GM12878 (cell line): ENCODE results near the gene TRHDE. TPM values are rescaled to one million over a fixed set of nuclear protein-coding genes. Genes with fewer than 3 reads are reported as not detected.
A peak's percentile ranks its signal among the peaks of the same experiment; 100 is the strongest.

Experiments used
- ATAC-seq: fragments of 200-7000 bp; cut with Tn5 transposase; 3 replicates; pipeline ENCODE4 v1.9.1; 2020; ENCODE audit warnings: mild to moderate bottlenecking, moderate library complexity
- BruUV-seq: library from RNA; stranded (reverse); fragments of 400-500 nt; replicated peaks from 2 replicates; lab custom pipeline; 2021; lab: Mats Ljungman, UMichigan
- CTCF ChIA-PET: fragments of 300-600 bp; sonication (Branson Sonifier 250); formaldehyde crosslinking; extraction: SDS; loops from one replicate; lab custom pipeline; 2021; ENCODE audit warnings: inconsistent platforms; lab: Yijun Ruan, JAX
- POLR2A ChIA-PET: fragments of 350-600 bp; formaldehyde crosslinking; extraction: SDS; loops from one replicate; lab custom pipeline; 2021; ENCODE audit warnings: inconsistent platforms; lab: Charles Lee
- RAD21 ChIA-PET: fragments of 300-600 bp; sonication (Branson Sonifier 250); formaldehyde crosslinking; loops from one replicate; lab custom pipeline; 2023; ENCODE audit warnings: antibody characterized with exemption; ENCODE audit not compliant: unreplicated experiment; lab: Charles Lee
- SMC1A ChIA-PET: fragments of 300-600 bp; sonication (Branson Sonifier 250); formaldehyde crosslinking; loops from one replicate; lab custom pipeline; 2023; ENCODE audit not compliant: unreplicated experiment, uncharacterized antibody; lab: Charles Lee
- DNase-seq: peaks from one replicate; pipeline ENCODE4 v3.0.0-alpha.2; 2011; ENCODE audit warnings: low read depth, low spot score
- FAIRE-seq: peaks from 3 replicates; lab custom pipeline; 2011; peaks lifted over from hg19 to GRCh38; lab: Jason Lieb, UNC
- H2AFZ ChIP-seq: 2 replicates; pipeline ENCODE4 v1.6.0; 2011; ENCODE audit warnings: low read depth, low read length, control low read depth; ENCODE audit not compliant: control insufficient read depth
- H3K27ac ChIP-seq: 2 replicates; pipeline ENCODE4 v1.5.1; 2011; ENCODE audit warnings: control low read depth; ENCODE audit not compliant: control insufficient read depth, insufficient read depth
- H3K27me3 ChIP-seq, 2 experiments: replicated peaks in 1 of 2; 2 replicates each; pipeline versions ENCODE4 v1.6.0 to v1.6.1; 2011; ENCODE audit warnings: low read length in 1 of 2; ENCODE audit not compliant: control insufficient read depth in 2 of 2, insufficient read depth in 2 of 2
- H3K36me3 ChIP-seq, 2 experiments: 2 replicates each; pipeline ENCODE4 v1.5.1; 2011; ENCODE audit warnings: low read length in 1 of 2; ENCODE audit not compliant: control insufficient read depth in 2 of 2, insufficient read depth in 2 of 2
- H3K4me1 ChIP-seq: 2 replicates; pipeline ENCODE4 v1.6.1; 2011; ENCODE audit warnings: mild to moderate bottlenecking, low read length, moderate library complexity, mixed read lengths; ENCODE audit not compliant: control insufficient read depth, insufficient read depth
- H3K4me2 ChIP-seq: 2 replicates; pipeline ENCODE4 v1.6.0; 2011; ENCODE audit warnings: control low read depth; ENCODE audit not compliant: control insufficient read depth, insufficient read depth
- H3K4me3 ChIP-seq: fragments of 200-600 bp; sonication (generic); 2 replicates; pipeline ENCODE4 v1.5.1; 2016
- H3K79me2 ChIP-seq: 2 replicates; pipeline ENCODE4 v1.6.0; 2011; ENCODE audit warnings: low read length; ENCODE audit not compliant: control insufficient read depth, insufficient read depth
- H3K9ac ChIP-seq: 2 replicates; pipeline ENCODE4 v1.8.0; 2011; ENCODE audit warnings: low read length, control low read depth, mixed read lengths; ENCODE audit not compliant: control insufficient read depth, insufficient read depth
- H3K9me3 ChIP-seq: replicated peaks from 3 replicates; pipeline ENCODE4 v1.5.1; 2011; ENCODE audit warnings: mild to moderate bottlenecking, low read length; ENCODE audit not compliant: control insufficient read depth, insufficient read depth
- H4K20me1 ChIP-seq: 2 replicates; pipeline ENCODE4 v1.6.0; 2011; ENCODE audit not compliant: control insufficient read depth, insufficient read depth
- BHLHE40 ChIP-seq, 2 experiments: fragments of 450-650 bp in 1 of 2; IDR thresholded peaks; 2 replicates each; pipeline ENCODE4 v1.6.1; 2011 to 2017; ENCODE audit warnings: low read depth in 2 of 2, borderline replicate concordance in 1 of 2, improper control_type of control experiment in 1 of 2, low read length in 1 of 2, mild to moderate bottlenecking in 1 of 2
- CREM ChIP-seq: IDR thresholded peaks from 2 replicates; pipeline ENCODE4 v1.6.1; 2014; ENCODE audit warnings: antibody characterized with exemption, low read depth
- ETV6 ChIP-seq, 2 experiments: fragments of 450-650 bp in 1 of 2; IDR thresholded peaks in 1 of 2; conservative IDR thresholded peaks in 1 of 2; 2 replicates each; pipeline ENCODE4 v1.6.1; 2014; ENCODE audit warnings: antibody characterized with exemption in 1 of 2, borderline replicate concordance in 1 of 2, low read depth in 1 of 2, mild to moderate bottlenecking in 1 of 2, moderate library complexity in 1 of 2
- FOXM1 ChIP-seq: IDR thresholded peaks from 2 replicates; pipeline ENCODE4 v1.6.1; 2012; ENCODE audit warnings: low read depth, mild to moderate bottlenecking, inconsistent platforms, low read length, moderate library complexity
- JUNB ChIP-seq: IDR thresholded peaks from 2 replicates; pipeline ENCODE4 v1.6.1; 2016; ENCODE audit warnings: antibody characterized with exemption, mild to moderate bottlenecking
- MTA2 ChIP-seq: fragments of 450-650 bp; IDR thresholded peaks from 2 replicates; pipeline ENCODE4 v1.6.1; 2016; ENCODE audit warnings: low read depth, mild to moderate bottlenecking, moderate library complexity
- NFYA ChIP-seq: IDR thresholded peaks from 2 replicates; pipeline ENCODE4 v1.6.1; 2011; ENCODE audit warnings: low read depth, mild to moderate bottlenecking, low read length, improper control_type of control experiment, borderline replicate concordance
- RB1 ChIP-seq: fragments of 450-650 bp; formaldehyde crosslinking; IDR thresholded peaks from 2 replicates; pipeline ENCODE4 v1.6.1; 2017; ENCODE audit warnings: mild to moderate bottlenecking, borderline replicate concordance
- SMC3 ChIP-seq: IDR thresholded peaks from 2 replicates; pipeline ENCODE4 v1.6.1; 2011; ENCODE audit warnings: low read length, improper control_type of control experiment, borderline replicate concordance
- SP1 ChIP-seq: IDR thresholded peaks from one replicate; pipeline ENCODE4 v1.6.1; 2011; ENCODE audit warnings: low read depth, low read length
- SRF ChIP-seq, 2 experiments: IDR thresholded peaks; 2 replicates each; pipeline ENCODE4 v1.6.1; 2011; ENCODE audit warnings: low read depth in 2 of 2, low read length in 2 of 2, mild to moderate bottlenecking in 1 of 2, moderate library complexity in 1 of 2
- ZBED1 ChIP-seq: IDR thresholded peaks from 2 replicates; pipeline ENCODE4 v1.6.1; 2016; ENCODE audit warnings: borderline replicate concordance
- ZNF24 ChIP-seq: fragments of 450-650 bp; IDR thresholded peaks from 2 replicates; pipeline ENCODE4 v1.6.1; 2017; ENCODE audit warnings: antibody characterized with exemption, mild to moderate bottlenecking
- WGBS: methylation state at CpG from one replicate; pipeline ENCODE4 v1.1.6; 2016; ENCODE audit warnings: low lambda C conversion rate; ENCODE audit not compliant: insufficient replicate concordance, insufficient coverage; ENCODE audit errors: missing lambda C conversion rate; 5-methylcytosine and 5-hydroxymethylcytosine counted together
- in situ Hi-C: fragments of 300-500 bp; cut with MboI; formaldehyde crosslinking; loops from 9 replicates; pipeline ENCODE4 v1.14.3; 2018; ENCODE audit warnings: mixed read lengths
- intact Hi-C: fragments of 100-400 bp; cut with micrococcal nuclease; formaldehyde crosslinking; loops from one replicate; pipeline ENCODE4 v1.14.2; 2022; ENCODE audit not compliant: unreplicated experiment
- polyA plus RNA-seq, 11 experiments: library from polyadenylated mRNA; depleted of rRNA in 4 of 11; unstranded in 6 of 11; stranded (reverse) in 5 of 11; fragments of >200 nt; fragmentation: Nextera tagmentation in 4 of 11; fragmentation: Illumina TruSeq in 1 of 11; extraction: Ambion mirVana in 4 of 11; extraction: Trizol in 1 of 11; gene quantifications; 1 replicate in 1 of 11; 2 replicates in 10 of 11; pipeline versions ENCODE4 v1.2.1 to v1.2.3, GENCODE V29; 2011 to 2016; ENCODE audit warnings: inconsistent platforms in 2 of 11, missing spikeins in 2 of 11, low read depth in 1 of 11
- total RNA-seq, 4 experiments: library from RNA; depleted of rRNA in 3 of 4; stranded (reverse); fragments of >200 nt in 3 of 4; fragmentation: Illumina TruSeq in 1 of 4; extraction: Trizol in 1 of 4; gene quantifications; 2 replicates each; pipeline versions ENCODE4 v1.2.1 to v1.2.3, GENCODE V29; 2013 to 2021
- TF ChIP-seq, protein P1 (sequence below): fragments of 450-650 bp; IDR thresholded peaks from 2 replicates; pipeline ENCODE4 v1.6.1; 2016; ENCODE audit warnings: mild to moderate bottlenecking
- TF ChIP-seq, protein P2 (sequence below): fragments of 450-650 bp; IDR thresholded peaks from 2 replicates; pipeline ENCODE4 v1.6.1; 2016; ENCODE audit warnings: mild to moderate bottlenecking

TRHDE gene
- total and polyA plus RNA-seq, 10 of the 15 experiments (the other 5 are each of a cell fraction or from before 2014, with no cell fraction given), result not detected

- intact Hi-C loops, result no loop called here
- Histone ChIP-seq H3K9me3 (no peaks in the 10 kb centered on the region), H3K4me1 (no peaks in the 10 kb centered on the region), H3K79me2 (no peaks in the 10 kb centered on the region), H3K36me3 (no peaks in the 10 kb centered on the region), H3K27ac (no peak overlapping the region), H3K4me3 (no peak overlapping the region), H3K27me3 (peaks cover 9 to 10% of the 10 kb centered on the region in 2 experiments), H4K20me1 (no peaks in the 10 kb centered on the region), H2AFZ (no peak overlapping the region), H3K9ac (no peak overlapping the region), H3K4me2 (no peak overlapping the region)
- no peak for FAIRE-seq
- 27% methylated on average over 6 of the region's 6 CpGs for WGBS
- no TSS peak for BruUV-seq
- ChIA-PET CTCF (no interaction called here), RAD21 (no interaction called here), SMC1A (no interaction called here), POLR2A (no interaction called here)
- in situ Hi-C loops, result no loop called here
- DNase-seq, result no peak
- TF ChIP-seq FOXM1, result no peak
- TF ChIP-seq SMC3, result no peak
- TF ChIP-seq ETV6 (conservative IDR thresholded peaks at IDR 0.05 in 1 of 2, IDR thresholded peaks at IDR 0.05 in 1 of 2; ENCODE audit: borderline replicate concordance in 1 of 2, low read depth in 1 of 2), result no peak
- no peak for ATAC-seq
Measured at GRCh38 chr12:72270961-72271360, 1.2 kb upstream of the TRHDE start.

DNA sequence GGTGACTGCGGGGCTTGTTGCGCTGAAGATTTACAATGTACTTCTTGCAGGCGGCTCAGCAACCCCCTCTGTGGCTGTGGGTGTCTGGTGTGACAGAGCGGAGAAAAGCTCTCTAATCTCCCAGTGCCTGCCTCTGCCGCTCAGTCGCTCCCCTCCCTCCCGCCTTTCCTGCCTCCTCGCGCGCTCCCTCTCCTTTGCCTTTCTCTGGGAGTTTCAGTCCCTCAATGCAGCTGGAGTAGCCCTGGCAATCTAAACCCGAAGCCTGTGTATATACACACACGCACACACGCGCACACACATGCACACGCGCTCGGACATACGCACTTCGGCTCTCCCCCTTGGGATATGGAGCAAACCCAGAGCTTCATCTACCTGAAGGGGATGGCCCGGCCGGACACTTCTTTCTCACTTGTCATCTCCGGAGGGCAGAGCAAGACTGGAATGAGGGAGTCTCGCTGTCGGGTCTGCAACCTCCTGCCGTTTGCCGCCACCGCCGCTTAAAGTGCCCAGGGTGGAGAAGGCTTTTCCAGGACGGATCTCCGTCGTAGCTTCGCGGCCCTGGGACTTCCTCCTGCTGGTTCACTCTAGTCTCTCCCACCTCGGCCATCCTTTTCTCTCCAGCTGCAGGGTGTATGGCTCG is 599 bp upstream of the TRHDE start:
- ChIA-PET CTCF (no interaction called here), POLR2A (no interaction called here), SMC1A (no interaction called here), RAD21 (no interaction called here)
- Histone ChIP-seq H3K4me1 (no peaks in the 10 kb centered on the region), H3K4me3 (no peak overlapping the region), H2AFZ (no peak overlapping the region), H3K27ac (no peak overlapping the region), H3K9ac (no peak overlapping the region), H3K4me2 (peak overlapping the region; percentile 17; the same call in 1 of the 2 replicates), H3K9me3 (no peaks in the 10 kb centered on the region), H3K79me2 (no peaks in the 10 kb centered on the region), H4K20me1 (no peaks in the 10 kb centered on the region), H3K36me3 (no peaks in the 10 kb centered on the region), H3K27me3 (peaks cover 9 to 10% of the 10 kb centered on the region in 2 experiments)
- no peak for FAIRE-seq
- ATAC-seq, result no peak
- intact Hi-C loops (no loop called here), in situ Hi-C loops (no loop called here)
- no peak for DNase-seq
- BruUV-seq, result no TSS peak
- whole genome bisulfite sequencing, result 30% methylated on average over 34 of the region's 35 CpGs
- TF ChIP-seq CREM (no peak), MTA2 (no peak), NFYA (no peak), SRF (IDR thresholded peaks at IDR 0.05; ENCODE audit: low read depth in 2 of 2, low read length in 2 of 2) (no peak), SP1 (no peak), RB1 (no peak), ZNF24 (no peak), JUNB (no peak), BHLHE40 (IDR thresholded peaks at IDR 0.05; ENCODE audit: borderline replicate concordance in 1 of 2, low read depth in 2 of 2, low read length in 1 of 2) (no peak), ZBED1 (no peak)
- TF ChIP-seq, protein P1, sequence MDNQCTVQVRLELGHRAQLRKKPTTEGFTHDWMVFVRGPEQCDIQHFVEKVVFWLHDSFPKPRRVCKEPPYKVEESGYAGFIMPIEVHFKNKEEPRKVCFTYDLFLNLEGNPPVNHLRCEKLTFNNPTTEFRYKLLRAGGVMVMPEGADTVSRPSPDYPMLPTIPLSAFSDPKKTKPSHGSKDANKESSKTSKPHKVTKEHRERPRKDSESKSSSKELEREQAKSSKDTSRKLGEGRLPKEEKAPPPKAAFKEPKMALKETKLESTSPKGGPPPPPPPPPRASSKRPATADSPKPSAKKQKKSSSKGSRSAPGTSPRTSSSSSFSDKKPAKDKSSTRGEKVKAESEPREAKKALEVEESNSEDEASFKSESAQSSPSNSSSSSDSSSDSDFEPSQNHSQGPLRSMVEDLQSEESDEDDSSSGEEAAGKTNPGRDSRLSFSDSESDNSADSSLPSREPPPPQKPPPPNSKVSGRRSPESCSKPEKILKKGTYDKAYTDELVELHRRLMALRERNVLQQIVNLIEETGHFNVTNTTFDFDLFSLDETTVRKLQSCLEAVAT, result no peak
- TF ChIP-seq, protein P2, sequence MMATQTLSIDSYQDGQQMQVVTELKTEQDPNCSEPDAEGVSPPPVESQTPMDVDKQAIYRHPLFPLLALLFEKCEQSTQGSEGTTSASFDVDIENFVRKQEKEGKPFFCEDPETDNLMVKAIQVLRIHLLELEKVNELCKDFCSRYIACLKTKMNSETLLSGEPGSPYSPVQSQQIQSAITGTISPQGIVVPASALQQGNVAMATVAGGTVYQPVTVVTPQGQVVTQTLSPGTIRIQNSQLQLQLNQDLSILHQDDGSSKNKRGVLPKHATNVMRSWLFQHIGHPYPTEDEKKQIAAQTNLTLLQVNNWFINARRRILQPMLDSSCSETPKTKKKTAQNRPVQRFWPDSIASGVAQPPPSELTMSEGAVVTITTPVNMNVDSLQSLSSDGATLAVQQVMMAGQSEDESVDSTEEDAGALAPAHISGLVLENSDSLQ, result no peak
